GM20000 (cell line): ENCODE data around the gene GNAT2.

Experiments used
- DNase-seq: peaks from one replicate; pipeline ENCODE4 v3.0.0; 2012; ENCODE audit warnings: low spot score
- TF ChIP-seq, protein P1 (sequence below): IDR thresholded peaks from 2 replicates; pipeline ENCODE4 v1.5.1; 2012; ENCODE audit warnings: mild to moderate bottlenecking, control low read depth; ENCODE audit errors: extremely low read depth, missing control alignments

GNAT2 gene

GRCh38 chr1:109579491-109579890 lies 39.9 kb downstream of the GNAT2 start:
- no peak for DNase-seq
- TF ChIP-seq, protein P1, sequence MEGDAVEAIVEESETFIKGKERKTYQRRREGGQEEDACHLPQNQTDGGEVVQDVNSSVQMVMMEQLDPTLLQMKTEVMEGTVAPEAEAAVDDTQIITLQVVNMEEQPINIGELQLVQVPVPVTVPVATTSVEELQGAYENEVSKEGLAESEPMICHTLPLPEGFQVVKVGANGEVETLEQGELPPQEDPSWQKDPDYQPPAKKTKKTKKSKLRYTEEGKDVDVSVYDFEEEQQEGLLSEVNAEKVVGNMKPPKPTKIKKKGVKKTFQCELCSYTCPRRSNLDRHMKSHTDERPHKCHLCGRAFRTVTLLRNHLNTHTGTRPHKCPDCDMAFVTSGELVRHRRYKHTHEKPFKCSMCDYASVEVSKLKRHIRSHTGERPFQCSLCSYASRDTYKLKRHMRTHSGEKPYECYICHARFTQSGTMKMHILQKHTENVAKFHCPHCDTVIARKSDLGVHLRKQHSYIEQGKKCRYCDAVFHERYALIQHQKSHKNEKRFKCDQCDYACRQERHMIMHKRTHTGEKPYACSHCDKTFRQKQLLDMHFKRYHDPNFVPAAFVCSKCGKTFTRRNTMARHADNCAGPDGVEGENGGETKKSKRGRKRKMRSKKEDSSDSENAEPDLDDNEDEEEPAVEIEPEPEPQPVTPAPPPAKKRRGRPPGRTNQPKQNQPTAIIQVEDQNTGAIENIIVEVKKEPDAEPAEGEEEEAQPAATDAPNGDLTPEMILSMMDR: no peak

DNA sequence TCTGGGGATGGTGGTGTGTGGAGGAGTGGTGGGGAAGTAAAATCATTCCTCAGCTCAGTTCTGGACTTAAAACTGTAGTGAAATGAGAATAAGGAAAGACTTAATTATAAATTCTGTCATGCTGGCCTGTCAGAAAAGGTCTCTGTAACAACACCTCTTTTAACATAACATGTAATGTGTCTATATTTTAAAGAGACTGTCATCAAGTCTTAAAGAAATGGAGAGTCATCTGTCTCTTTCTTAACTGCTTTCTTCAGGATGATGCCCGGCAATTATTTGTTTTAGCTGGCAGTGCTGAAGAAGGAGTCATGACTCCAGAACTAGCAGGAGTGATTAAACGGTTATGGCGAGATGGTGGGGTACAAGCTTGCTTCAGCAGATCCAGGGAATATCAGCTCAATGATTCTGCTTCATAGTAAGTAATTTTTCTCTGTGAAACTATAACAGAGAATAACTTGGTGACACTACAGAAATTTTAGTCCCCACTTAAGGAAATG lies 40.4 kb downstream of the GNAT2 start:
- no peak for DNase-seq
- TF ChIP-seq, protein P1: no peak

GRCh38 chr1:109573785-109574184 lies 45.6 kb downstream of the GNAT2 start:
- DNase-seq: no peak
- TF ChIP-seq, protein P1: no peak

GRCh38 chr1:109570414-109570813 lies 49.0 kb downstream of the GNAT2 start:
- TF ChIP-seq, protein P1: no peak
- no peak for DNase-seq

DNA sequence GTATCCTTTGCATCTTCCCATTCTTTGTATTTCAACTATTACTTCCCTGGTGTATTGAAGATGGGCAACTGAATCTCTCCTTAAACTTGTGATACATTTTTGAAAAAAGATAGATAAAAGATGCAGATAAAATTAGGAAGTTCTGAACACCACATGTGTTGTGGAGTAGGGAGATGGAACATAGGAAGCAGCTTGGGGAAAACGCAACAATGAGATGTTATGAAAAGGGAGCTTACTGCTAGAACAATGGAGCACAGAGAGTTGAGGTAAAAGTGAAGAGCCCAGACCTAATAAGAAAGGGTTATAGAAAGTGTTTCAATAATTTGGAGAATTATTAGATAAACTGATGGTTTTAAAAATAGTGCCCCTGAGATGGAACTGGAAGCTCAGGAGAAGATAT lies 50.1 kb downstream of the GNAT2 start:
- DNase-seq: no peak
- TF ChIP-seq, protein P1: no peak

GRCh38 chr1:109567877-109568672 lies 51.3 kb downstream of the GNAT2 start:
- TF ChIP-seq, protein P1: no peak
- DNase-seq: no peak

- TF ChIP-seq, protein P1: no peak
- DNase-seq: no peak
Observed at GRCh38 chr1:109566982-109567381, 52.4 kb downstream of the GNAT2 start.
